HG02943 (cell line): Measurements from ENCODE around the gene FUS.
"Not testable (repeated sequence)": the region's sequence is repeated elsewhere in the genome, so short reads cannot be mapped to it uniquely, and the experiment has no call there.

Experiments used
- ATAC-seq: cut with Tn5 transposase; IDR thresholded peaks from one replicate; pipeline ENCODE4 v1.9.1; 2021; ENCODE audit warnings: mild to moderate bottlenecking, low read depth, moderate library complexity; ENCODE audit not compliant: unreplicated experiment

The FUS gene

GRCh38 chr16:31143011-31143693 lies 36.8 kb upstream of the FUS start:
- no peak for ATAC-seq

DNA sequence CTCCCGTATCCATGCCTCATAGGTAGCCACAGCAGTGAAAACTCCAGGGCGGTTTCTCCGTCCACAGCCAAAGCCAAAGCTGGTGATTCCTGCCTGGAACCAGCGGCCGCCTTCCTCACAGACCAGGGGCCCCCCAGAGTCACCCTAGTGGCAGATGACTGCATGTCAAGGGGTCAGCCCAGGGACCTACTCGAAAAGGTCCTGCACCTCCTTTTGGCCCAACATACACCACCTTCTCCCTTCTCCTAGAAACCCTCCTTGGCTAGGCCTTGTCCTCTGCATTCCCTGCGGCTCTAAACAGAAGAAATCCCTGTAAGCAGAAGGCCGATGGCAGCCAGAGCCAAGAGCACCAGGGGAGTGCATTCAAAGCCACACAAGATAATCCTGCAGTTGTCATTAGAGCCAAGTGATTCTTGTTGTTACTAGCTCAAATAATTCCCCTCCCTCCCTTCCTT lies 36.2 kb upstream of the FUS start:
- no peak for ATAC-seq

GRCh38 chr16:31144418-31144817 lies 35.5 kb upstream of the FUS start:
- not testable (repeated sequence) for ATAC-seq

DNA sequence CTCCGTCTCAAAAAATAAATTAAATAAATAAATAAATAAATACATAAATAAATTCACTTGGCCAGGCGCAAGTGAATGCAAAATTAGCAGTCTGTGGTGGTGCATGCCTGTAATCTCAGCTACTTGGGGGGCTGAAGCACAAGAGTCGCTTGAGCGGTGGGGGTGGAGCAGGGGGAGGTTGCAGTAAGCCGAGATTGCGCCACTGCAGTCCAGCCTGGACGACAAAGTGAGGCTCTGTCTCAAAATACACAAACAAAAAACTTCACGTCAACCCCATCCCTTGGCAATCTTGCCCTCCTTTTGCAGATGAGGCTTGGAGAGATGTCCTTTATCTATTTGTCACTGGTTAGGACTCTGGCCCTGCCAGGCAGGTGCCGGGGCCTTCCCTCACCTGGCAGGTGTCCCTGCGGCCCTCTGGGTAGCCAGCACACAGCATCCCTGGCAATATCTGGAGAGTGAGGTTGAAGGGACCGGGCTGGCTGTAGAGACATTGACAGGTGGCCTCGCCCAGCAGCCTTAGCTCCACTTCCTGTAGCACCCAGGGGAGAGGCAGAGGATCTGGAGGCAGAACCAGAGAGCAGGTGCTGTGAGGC lies 34.4 kb upstream of the FUS start:
- no peak for ATAC-seq

DNA sequence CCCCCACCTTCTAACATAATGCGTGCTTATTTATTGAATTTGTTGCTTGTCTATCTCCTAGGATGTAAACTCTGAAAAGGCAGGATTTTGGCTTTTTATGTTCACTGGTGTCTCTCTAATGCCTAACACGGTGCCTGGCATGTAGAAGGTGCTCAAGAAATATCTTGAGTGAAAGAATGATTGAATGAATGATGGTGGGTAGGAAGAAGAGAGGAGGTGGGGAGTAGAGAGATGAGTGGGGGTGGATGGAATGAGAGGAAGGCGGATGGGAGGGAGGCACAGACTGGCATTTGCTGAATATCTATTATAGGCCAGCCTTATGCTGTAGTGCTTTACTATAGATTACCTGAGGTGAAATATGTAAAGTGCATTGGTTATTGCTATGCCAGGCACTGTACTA lies 32.4 kb upstream of the FUS start:
- no peak for ATAC-seq

DNA sequence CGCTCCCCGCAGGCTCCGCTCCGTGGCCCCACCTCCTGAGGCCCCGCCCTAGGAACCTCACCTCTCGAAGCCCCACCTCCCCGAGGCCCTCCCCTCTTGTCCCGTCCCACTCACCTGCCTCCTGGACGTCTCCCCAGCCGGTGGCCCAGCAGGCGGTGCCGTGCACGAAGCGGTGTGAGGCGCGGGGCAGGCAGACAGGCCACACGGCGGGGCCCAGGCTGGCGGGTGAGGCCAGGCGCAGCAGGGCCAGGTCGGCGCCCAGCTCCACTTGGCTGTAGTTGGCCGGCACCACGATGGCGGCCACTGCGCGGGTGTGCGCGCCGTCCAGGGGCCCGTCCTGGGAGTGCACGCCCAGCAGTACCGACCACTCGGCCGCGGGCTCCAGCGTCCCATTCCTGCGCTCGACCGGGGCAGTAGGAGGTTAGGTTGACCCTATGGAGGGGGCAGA lies 31.6 kb upstream of the FUS start:
- no peak for ATAC-seq

DNA sequence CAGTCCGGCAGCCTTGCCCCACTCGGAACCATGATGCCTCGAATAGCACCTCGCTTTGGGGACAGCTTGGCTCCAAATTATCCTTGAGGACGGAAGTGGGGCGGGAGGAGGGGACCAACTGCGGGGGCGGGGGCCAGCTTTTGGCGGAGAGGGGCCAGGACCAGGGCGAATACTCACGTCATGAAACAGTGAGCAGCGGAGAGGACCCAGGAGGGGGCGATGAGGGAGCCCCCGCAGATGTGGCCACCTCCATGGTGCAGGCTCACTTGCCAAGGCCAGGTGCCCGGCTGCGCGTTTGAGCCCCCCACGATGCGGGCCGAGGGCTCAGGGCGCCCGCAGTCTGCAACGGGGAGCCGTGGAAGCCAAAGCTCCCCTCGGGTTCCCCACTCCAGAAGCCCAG lies 31.0 kb upstream of the FUS start:
- no peak for ATAC-seq

DNA sequence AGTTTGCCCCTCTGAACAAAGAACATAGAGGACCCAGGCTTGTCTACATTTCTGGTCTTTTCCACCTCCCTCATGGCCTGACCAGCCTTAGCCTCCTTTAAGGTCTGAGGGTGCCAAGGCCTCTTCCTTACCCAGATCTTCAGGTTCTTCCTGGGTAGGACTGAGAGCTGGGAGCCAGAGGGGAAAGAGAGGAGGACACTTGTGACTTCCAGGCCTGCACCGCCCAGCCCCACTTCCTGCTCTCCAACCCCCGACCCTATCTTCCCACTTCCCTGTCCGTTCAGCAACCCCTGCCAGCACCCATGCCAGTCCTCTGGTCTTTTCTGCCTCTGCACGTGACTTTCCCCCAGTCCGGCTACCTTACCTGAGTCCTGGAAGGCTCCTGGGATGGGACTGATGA lies 30.6 kb upstream of the FUS start:
- ATAC-seq, result no peak

- ATAC-seq, result no peak
Observed at GRCh38 chr16:31149894-31150890, 29.7 kb upstream of the FUS start, which contains the start of gene PRSS36. Gene PRSS36 (minus strand): TSS chr16:31150066. CDS start chr16:31150035, 31 bp downstream.

DNA sequence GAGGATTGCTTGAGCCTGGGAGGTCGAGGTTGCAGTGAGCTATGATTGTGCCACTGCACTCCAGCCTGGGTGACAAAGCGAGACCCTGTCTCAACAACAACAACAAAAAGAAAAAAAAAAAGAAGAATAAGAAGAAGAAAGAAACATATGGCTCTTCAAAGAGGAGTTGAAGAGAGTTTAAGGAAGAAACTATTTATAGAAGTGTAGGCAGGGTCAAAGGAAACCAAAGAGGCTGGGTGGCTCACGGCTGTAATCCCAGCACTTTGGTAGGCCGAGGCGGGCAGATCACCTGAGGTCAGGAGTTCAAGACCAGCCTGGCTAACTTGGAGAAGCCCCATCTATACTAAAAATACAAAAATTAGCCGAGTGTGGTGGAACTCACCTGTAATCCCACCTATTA lies 29.0 kb upstream of the FUS start:
- ATAC-seq, result not testable (repeated sequence)

- ATAC-seq, result no peak
Observed at GRCh38 chr16:31157136-31157535, 22.8 kb upstream of the FUS start.

GRCh38 chr16:31167315-31167714 lies 12.6 kb upstream of the FUS start:
- no peak for ATAC-seq

- ATAC-seq, result no peak
Observed at GRCh38 chr16:31168848-31169247, 11.1 kb upstream of the FUS start.

DNA sequence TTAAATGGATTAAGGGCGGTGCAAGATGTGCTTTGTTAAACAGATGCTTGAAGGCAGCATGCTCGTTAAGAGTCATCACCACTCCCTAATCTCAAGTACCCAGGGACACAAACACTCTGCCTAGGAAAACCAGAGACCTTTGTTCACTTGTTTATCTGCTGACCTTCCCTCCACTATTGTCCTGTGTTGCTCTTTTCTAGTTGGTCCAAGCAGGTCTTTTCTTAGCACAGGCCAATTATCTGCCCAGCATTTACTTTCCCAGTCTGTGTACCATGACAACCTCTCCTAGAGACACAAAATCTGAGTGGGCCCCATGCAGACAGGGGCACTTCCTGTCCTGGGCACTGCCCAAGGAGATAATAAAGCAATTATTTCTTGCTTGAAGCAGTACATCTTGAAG lies 9.9 kb upstream of the FUS start:
- not testable (repeated sequence) for ATAC-seq

DNA sequence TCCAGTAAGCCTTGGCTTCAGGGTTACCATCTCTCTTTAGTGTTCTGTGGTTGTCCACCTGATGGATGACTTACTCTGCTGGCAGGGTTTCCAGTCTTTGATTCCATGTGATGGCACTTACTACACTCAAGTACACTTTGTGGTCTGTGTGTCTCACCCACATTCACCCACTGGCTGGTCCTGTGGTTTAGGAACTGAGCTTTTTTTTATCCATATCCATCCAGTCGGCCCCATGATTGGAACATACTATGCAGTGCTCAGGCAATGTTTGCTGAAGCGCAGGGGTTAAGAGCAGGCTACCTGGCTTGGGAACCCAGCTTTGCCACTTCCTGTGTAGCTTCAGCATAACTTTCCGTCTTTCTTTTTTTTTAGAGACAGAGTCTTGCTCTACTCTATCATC lies 2.8 kb upstream of the FUS start:
- ATAC-seq, result no peak

GRCh38 chr16:31179219-31179746 lies 656 bp upstream of the FUS start:
- no peak for ATAC-seq

GRCh38 chr16:31181102-31181830 lies 1.3 kb downstream of the FUS start:
- no peak for ATAC-seq

DNA sequence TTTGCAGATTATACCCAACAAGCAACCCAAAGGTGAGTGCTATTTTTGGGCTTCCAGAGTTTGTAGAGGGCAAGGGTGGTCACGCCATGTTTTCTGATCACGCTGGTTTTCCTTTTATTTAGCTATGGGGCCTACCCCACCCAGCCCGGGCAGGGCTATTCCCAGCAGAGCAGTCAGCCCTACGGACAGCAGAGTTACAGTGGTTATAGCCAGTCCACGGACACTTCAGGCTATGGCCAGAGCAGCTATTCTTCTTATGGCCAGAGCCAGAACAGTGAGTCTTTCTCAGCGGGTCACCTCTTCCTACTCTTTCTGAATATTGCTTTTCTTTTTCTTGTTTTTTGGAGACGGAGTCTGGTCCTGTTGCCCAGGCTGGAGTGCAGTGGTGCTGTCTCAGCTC lies 2.5 kb downstream of the FUS start:
- no peak for ATAC-seq

DNA sequence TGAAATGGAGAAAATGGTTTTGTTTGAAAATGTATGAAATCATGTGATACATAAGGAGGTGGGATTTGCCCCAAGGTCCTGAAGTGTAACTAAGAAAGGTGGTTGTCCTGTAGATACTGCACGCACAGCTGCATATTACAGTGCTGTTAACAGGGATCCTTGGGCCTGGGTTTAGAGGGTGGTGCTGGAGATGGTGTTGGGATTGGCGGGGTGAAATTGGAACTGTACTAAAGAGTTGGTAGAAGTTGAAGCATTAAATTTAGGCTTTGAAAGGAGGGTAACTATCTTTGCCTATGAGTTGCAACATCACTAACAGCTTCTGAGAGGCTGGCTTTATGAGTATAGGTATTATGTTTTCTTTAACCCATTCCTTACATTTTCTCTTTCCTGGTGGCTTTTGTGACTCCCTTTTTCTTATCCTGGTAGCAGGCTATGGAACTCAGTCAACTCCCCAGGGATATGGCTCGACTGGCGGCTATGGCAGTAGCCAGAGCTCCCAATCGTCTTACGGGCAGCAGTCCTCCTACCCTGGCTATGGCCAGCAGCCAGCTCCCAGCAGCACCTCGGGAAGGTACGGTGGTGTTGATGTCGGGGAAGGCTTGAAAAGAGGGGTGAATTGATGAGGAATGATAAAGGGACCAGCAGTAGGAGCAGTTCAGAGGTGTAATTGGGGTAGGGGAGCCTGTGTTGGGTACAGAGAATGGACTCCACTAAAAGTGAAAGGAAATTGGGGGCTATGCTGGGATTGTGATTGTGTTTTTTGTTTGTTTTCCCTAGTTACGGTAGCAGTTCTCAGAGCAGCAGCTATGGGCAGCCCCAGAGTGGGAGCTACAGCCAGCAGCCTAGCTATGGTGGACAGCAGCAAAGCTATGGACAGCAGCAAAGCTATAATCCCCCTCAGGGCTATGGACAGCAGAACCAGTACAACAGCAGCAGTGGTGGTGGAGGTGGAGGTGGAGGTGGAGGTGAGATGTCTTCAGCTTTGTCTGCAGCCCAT lies 3.8 kb downstream of the FUS start:
- no peak for ATAC-seq
